Dermis blood vessel endothelial cell (primary cell): Measurements from ENCODE around the gene FAM13A. TPM values are rescaled to one million over a fixed set of nuclear protein-coding genes. Genes with fewer than 3 reads are reported as not detected.
"Not testable (repeated sequence)": the region's sequence is repeated elsewhere in the genome, so short reads cannot be mapped to it uniquely, and the experiment has no call there.

Experiments used
- DNase-seq: peaks from one replicate; pipeline ENCODE4 v3.0.0; 2010
- total RNA-seq: library from RNA; depleted of rRNA; stranded (reverse); fragments of >200 nt; gene quantifications from 2 replicates; pipeline ENCODE4 v1.2.3, GENCODE V29; 2014

The FAM13A gene
- 1.3 and 1.7 TPM in 2 replicates for total RNA-seq

GRCh38 chr4:89056953-89057398, at the start of gene FAM13A:
FAM13A (minus strand) TSS chr4:89057185; CDS start chr4:89056964, 221 bp downstream.
- peak; percentile 56 for DNase-seq

GRCh38 chr4:89105726-89106125, 48.7 kb upstream of the FAM13A start:
- DNase-seq: no peak

- DNase-seq: no peak
Measured at GRCh38 chr4:89101256-89102161, 44.5 kb upstream of the FAM13A start.

- DNase-seq: no peak
Measured at GRCh38 chr4:89100853-89101252, 43.9 kb upstream of the FAM13A start.

DNA sequence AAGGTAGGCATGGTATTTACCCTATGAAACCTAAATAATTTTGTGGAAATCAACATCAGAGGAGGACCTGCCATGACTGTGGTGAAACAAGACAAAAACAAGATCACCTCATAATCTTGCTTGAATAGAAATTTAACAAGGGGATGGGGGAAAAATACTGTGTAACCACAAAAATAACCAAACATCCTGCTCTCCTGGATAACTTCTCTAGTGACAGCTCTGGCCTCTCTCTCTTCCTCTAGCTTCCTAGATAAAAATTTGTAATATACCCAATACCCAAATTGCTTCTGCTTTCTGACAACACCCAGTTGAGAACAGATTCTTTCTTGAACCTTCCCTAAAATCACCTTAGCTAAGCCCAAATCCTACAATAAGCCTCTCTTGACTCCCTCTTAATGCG, 42.5 kb upstream of the FAM13A start:
- DNase-seq: no peak

- no peak for DNase-seq
Measured at GRCh38 chr4:89099034-89099433, 42.0 kb upstream of the FAM13A start.

DNA sequence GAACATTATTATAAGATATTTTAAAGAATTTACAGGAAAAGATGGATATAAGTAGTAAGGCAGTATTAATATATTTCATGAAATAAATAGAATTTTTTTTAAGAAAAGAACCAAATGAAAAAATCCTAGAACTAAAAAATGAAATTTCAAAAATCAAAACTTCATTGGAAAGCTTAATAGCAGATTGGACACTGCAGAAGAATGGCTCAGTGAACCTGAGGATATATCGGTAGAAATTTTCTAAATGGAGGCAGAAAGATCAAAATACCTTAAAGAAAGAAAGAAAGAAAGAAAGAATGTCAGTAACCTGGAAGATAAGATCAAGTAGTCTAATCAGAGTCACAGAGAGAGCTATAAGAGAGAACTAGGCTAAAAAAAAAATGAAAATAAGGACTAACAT, 21.3 kb upstream of the FAM13A start:
- no peak for DNase-seq

DNA sequence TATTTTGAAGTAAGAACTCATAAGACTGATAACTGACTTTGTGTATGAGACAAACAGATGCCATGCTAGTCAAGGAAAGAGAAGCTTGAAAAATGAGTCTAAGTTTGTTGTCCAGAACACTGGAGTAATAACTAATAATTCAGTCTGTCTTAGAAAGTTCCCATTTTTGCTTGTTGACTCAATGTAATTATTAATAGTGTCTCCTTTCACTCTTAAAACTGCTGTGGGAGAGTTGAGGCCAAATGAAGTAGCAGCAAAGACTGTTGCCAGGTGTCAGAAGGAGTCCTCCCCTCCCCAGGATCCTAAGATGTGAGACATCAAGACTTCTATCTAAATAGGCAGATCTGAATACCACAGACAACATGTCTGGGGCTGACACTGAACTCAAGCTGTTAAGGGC, 20.8 kb upstream of the FAM13A start:
- DNase-seq: no peak

DNA sequence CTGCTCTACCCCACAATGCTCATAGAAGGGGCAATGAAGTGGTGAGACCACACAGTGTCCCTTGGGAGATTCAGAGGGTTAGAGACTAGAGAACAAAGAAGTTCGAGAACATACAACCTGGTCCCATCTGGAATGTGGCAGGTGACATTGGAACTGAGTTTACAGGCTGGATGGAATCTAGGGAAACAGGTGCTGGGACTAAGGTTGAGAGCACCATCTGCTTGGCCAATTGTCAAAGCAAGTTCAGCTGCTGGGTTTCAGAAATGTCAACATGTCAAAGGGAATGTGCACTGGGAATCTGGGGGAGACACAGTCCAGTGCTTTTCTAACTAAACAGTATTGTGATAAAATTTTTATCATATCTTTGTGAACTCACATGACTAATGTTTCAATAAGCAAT, 15.9 kb upstream of the FAM13A start:
- no peak for DNase-seq

DNA sequence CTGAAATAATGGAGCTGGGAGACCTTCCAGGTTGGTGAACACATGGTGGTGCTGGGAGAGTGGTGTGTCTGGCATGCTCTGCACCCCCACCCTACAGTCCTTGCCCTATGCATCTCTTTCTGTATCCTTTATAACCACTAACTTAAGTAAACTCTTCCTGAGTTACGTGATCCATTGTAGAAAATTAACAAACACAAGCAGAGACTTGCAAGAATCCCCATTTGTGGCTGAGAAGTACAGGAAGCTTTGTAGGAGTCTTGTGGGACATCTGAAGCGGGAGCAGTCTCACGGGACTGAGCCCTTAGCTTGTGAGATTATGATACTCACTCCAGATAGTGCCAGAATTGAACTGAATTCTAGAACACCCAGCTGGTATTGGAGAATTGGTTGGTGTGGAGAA, 14.3 kb upstream of the FAM13A start:
- no peak for DNase-seq

GRCh38 chr4:89070041-89070440, 13.1 kb upstream of the FAM13A start:
- no peak for DNase-seq

- DNase-seq: no peak
Measured at GRCh38 chr4:89069481-89069880, 12.5 kb upstream of the FAM13A start.

GRCh38 chr4:89067417-89067816, 10.4 kb upstream of the FAM13A start:
- DNase-seq: no peak

DNA sequence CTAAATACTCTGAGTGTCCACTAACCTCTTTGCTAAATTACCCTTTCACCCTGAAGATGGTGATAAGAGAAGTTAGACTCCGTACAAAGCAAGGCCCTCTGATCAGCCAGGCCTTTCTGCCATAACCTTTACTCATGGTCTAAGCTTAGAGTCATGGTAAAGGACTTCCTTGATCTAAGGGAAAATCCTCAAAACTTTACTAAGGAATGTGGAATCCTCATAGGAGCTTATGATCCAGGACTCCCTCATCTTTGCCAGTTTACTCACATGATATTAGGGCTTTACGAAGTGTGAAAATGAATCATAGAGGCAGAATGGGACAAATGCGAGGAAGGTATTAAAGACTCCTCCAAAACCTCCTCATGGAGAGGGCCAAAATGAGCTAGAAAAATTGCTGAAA, 7.9 kb upstream of the FAM13A start:
- DNase-seq: no peak

- not testable (repeated sequence) for DNase-seq
Measured at GRCh38 chr4:89057844-89058243, 859 bp upstream of the FAM13A start.

GRCh38 chr4:89056292-89056952, 563 bp downstream of the FAM13A start:
- DNase-seq: no peak

DNA sequence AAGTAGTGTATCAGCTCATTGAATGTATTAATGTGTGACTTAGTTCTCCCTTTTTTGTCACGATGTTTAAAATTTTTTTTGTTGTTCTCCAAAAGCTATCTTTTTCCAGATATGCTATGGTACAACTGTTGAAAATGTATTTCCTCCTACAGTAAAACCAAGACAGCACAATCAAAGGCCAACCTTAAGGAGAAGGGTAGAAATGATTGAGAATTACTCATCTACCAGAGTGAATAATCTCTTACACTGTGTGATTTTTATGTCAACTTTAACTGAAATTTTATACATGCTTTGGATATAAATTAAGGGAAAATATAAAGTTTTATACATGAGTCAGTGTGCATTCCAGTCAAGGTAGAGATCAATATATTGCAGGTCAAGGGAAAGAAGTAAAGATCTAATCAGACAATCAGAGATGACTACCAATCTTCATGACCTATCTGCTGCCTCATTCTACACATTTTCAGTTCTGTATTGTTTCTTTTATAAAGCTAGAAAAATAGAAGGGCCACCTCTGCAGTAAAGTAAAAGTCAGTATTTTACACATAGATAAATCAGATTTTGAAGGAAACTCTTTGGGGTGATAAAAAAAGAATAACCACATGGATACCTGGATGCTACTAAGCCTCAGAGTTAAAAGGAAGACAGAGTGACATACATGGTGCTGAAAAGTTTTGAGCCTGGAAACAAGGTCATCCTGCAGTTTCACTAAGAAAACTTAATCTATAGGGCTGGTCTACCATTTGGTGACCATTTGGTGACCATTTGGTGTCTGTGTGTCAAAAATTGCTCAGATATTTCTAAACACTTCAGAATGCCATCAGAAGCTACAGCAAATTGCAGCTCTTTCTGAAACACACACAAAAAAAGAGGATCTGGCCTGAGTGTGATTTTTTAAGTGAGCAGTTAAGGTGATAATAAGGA, 1.6 kb downstream of the FAM13A start:
- no peak for DNase-seq

- no peak for DNase-seq
Measured at GRCh38 chr4:89054627-89055026, 2.4 kb downstream of the FAM13A start.

DNA sequence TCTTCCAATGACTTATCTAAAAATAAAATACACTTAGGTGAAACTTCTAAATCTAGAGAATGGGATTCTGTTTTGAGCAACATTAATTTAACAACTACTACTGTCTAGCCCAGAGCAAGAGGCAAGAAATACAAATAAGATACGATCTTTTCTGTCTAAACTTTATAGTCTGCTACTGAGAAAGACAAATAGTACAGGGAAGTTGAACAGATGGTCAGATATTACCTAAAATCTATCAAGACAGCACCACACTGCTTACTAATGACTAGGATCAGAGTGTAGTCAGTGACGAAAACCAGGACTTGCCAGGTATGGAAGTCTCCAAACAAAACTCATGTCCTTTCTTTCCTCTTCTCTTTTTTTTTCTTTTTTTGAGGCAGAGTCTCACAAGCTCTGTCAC, 7.1 kb downstream of the FAM13A start:
- no peak for DNase-seq

DNA sequence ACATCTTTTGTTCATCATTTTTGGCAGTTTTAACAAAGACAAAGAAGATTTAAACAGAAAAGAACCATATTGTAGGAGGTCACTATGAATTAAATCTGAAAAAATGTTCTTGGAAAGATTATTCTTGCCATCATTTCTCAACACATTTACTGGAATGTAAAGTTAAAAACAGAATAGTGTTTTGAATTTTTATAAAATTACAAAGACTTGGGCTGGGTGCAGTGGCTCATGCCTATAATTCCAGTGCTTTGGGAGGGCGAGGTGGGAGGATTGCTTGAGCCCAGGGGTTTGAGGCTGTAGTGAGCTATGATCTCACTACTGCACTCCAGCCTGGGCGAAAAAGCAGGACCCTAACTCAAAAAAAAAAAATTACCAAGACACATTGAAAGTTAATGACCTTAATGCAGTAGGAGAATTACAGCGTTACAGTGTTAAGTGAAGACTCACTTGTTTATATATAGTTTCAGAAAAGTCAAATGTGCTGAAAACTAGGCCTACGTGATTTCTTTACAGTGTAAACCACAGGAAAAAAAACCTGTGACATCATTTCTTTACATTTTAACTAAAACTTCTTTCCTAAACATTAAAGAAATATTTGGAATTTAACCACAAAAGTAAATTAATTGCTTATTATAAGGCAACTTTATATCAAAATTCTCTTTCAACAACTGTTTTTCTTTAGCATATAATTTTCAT, 7.9 kb downstream of the FAM13A start:
- DNase-seq: no peak

GRCh38 chr4:89044147-89044900, 12.7 kb downstream of the FAM13A start:
- no peak for DNase-seq
